ENCODE measurements around the gene ANGPTL7.

ANGPTL7 gene

GRCh38 chr1:11188858-11189451 is at the start of gene ANGPTL7:
Gene ANGPTL7 (plus strand): TSS chr1:11189355. CDS start chr1:11189580, 225 bp downstream.
- TF ChIP-seq EZH2 (IDR thresholded peaks at IDR 0.05): no peak
- no peak for TF ChIP-seq FOXP2 (optimal IDR thresholded peaks at IDR 0.05; ENCODE audit: control extremely low read depth, extremely low read length, insufficient read depth)
- no peak for TF ChIP-seq POLR2AphosphoS5 (IDR thresholded peaks at IDR 0.05; ENCODE audit: borderline replicate concordance, low read depth, low read length)
- Histone ChIP-seq H3K27ac (no peak within 1 kb of the TSS), H3K36me3 (ENCODE audit: insufficient read depth, low read length) (peaks cover 34% of the 10 kb centered on the region), H3K9ac (ENCODE audit: insufficient read length) (no peak within 1 kb of the TSS), H3K4me3 (no peak within 1 kb of the TSS), H3K9me3 (ENCODE audit: low read depth, low read length) (no peaks in the 10 kb centered on the region)
- DNase-seq (ENCODE audit: low read depth, low spot score): no peak

GRCh38 chr1:11142618-11143391 is 46.4 kb upstream of the ANGPTL7 start:
- Histone ChIP-seq H3K9me3 (ENCODE audit: low read depth, low read length) (no peaks in the 10 kb centered on the region), H3K9ac (ENCODE audit: insufficient read length) (no peak overlapping the region), H3K36me3 (ENCODE audit: insufficient read depth, low read length) (peaks cover 52% of the 10 kb centered on the region), H3K27ac (no peak overlapping the region), H3K4me3 (no peak overlapping the region)
- no peak for DNase-seq (ENCODE audit: low read depth, low spot score)
- TF ChIP-seq EZH2 (IDR thresholded peaks at IDR 0.05) (no peak), FOXP2 (optimal IDR thresholded peaks at IDR 0.05; ENCODE audit: control extremely low read depth, extremely low read length, insufficient read depth) (no peak), POLR2AphosphoS5 (IDR thresholded peaks at IDR 0.05; ENCODE audit: borderline replicate concordance, low read depth, low read length) (no peak)

- DNase-seq (ENCODE audit: low read depth, low spot score): no peak
- Histone ChIP-seq H3K4me3 (no peak overlapping the region), H3K36me3 (ENCODE audit: insufficient read depth, low read length) (peaks cover 49% of the 10 kb centered on the region), H3K9ac (ENCODE audit: insufficient read length) (no peak overlapping the region), H3K9me3 (ENCODE audit: low read depth, low read length) (no peaks in the 10 kb centered on the region), H3K27ac (no peak overlapping the region)
- no peak for TF ChIP-seq POLR2AphosphoS5 (IDR thresholded peaks at IDR 0.05; ENCODE audit: borderline replicate concordance, low read depth, low read length)
- no peak for TF ChIP-seq FOXP2 (optimal IDR thresholded peaks at IDR 0.05; ENCODE audit: control extremely low read depth, extremely low read length, insufficient read depth)
- TF ChIP-seq EZH2 (IDR thresholded peaks at IDR 0.05): no peak
Measured at GRCh38 chr1:11143401-11143800, 45.8 kb upstream of the ANGPTL7 start.

- Histone ChIP-seq H3K4me3 (no peak overlapping the region), H3K36me3 (ENCODE audit: insufficient read depth, low read length) (peaks cover 45% of the 10 kb centered on the region), H3K9me3 (ENCODE audit: low read depth, low read length) (no peaks in the 10 kb centered on the region), H3K9ac (ENCODE audit: insufficient read length) (no peak overlapping the region), H3K27ac (no peak overlapping the region)
- TF ChIP-seq EZH2 (IDR thresholded peaks at IDR 0.05) (no peak), POLR2AphosphoS5 (IDR thresholded peaks at IDR 0.05; ENCODE audit: borderline replicate concordance, low read depth, low read length) (no peak), FOXP2 (optimal IDR thresholded peaks at IDR 0.05; ENCODE audit: control extremely low read depth, extremely low read length, insufficient read depth) (no peak)
- no peak for DNase-seq (ENCODE audit: low read depth, low spot score)
Measured at GRCh38 chr1:11143907-11144306, 45.2 kb upstream of the ANGPTL7 start.

- TF ChIP-seq FOXP2 (optimal IDR thresholded peaks at IDR 0.05; ENCODE audit: control extremely low read depth, extremely low read length, insufficient read depth) (no peak), POLR2AphosphoS5 (IDR thresholded peaks at IDR 0.05; ENCODE audit: borderline replicate concordance, low read depth, low read length) (no peak), EZH2 (IDR thresholded peaks at IDR 0.05) (no peak)
- H3K36me3 ChIP-seq (ENCODE audit: insufficient read depth, low read length): peaks cover 47% of the 10 kb centered on the region
- H3K27ac ChIP-seq: no peak overlapping the region
- no peak overlapping the region for H3K4me3 ChIP-seq
- DNase-seq (ENCODE audit: low read depth, low spot score): no peak
- H3K9me3 ChIP-seq (ENCODE audit: low read depth, low read length): no peaks in the 10 kb centered on the region
- no peak overlapping the region for H3K9ac ChIP-seq (ENCODE audit: insufficient read length)
Measured at GRCh38 chr1:11144570-11145256, 44.4 kb upstream of the ANGPTL7 start.

- no peak overlapping the region for H3K27ac ChIP-seq
- H3K36me3 ChIP-seq (ENCODE audit: insufficient read depth, low read length): peaks cover 47% of the 10 kb centered on the region
- no peak overlapping the region for H3K4me3 ChIP-seq
- no peaks in the 10 kb centered on the region for H3K9me3 ChIP-seq (ENCODE audit: low read depth, low read length)
- DNase-seq (ENCODE audit: low read depth, low spot score): no peak
- TF ChIP-seq EZH2 (IDR thresholded peaks at IDR 0.05): no peak
- no peak for TF ChIP-seq POLR2AphosphoS5 (IDR thresholded peaks at IDR 0.05; ENCODE audit: borderline replicate concordance, low read depth, low read length)
- TF ChIP-seq FOXP2 (optimal IDR thresholded peaks at IDR 0.05; ENCODE audit: control extremely low read depth, extremely low read length, insufficient read depth): no peak
- no peak overlapping the region for H3K9ac ChIP-seq (ENCODE audit: insufficient read length)
Measured at GRCh38 chr1:11145741-11146140, 43.4 kb upstream of the ANGPTL7 start.

GRCh38 chr1:11147197-11147770 is 41.9 kb upstream of the ANGPTL7 start:
- H3K9ac ChIP-seq (ENCODE audit: insufficient read length): no peak overlapping the region
- H3K9me3 ChIP-seq (ENCODE audit: low read depth, low read length): no peaks in the 10 kb centered on the region
- DNase-seq (ENCODE audit: low read depth, low spot score): no peak
- H3K27ac ChIP-seq: no peak overlapping the region
- H3K4me3 ChIP-seq: no peak overlapping the region
- peaks cover 47% of the 10 kb centered on the region for H3K36me3 ChIP-seq (ENCODE audit: insufficient read depth, low read length)
- no peak for TF ChIP-seq FOXP2 (optimal IDR thresholded peaks at IDR 0.05; ENCODE audit: control extremely low read depth, extremely low read length, insufficient read depth)
- TF ChIP-seq POLR2AphosphoS5 (IDR thresholded peaks at IDR 0.05; ENCODE audit: borderline replicate concordance, low read depth, low read length): no peak
- no peak for TF ChIP-seq EZH2 (IDR thresholded peaks at IDR 0.05)

- TF ChIP-seq FOXP2 (optimal IDR thresholded peaks at IDR 0.05; ENCODE audit: control extremely low read depth, extremely low read length, insufficient read depth) (no peak), EZH2 (IDR thresholded peaks at IDR 0.05) (no peak), POLR2AphosphoS5 (IDR thresholded peaks at IDR 0.05; ENCODE audit: borderline replicate concordance, low read depth, low read length) (no peak)
- peaks cover 48% of the 10 kb centered on the region for H3K36me3 ChIP-seq (ENCODE audit: insufficient read depth, low read length)
- DNase-seq (ENCODE audit: low read depth, low spot score): no peak
- H3K9me3 ChIP-seq (ENCODE audit: low read depth, low read length): no peaks in the 10 kb centered on the region
- H3K4me3 ChIP-seq: no peak overlapping the region
- H3K27ac ChIP-seq: no peak overlapping the region
- H3K9ac ChIP-seq (ENCODE audit: insufficient read length): no peak overlapping the region
Measured at GRCh38 chr1:11150326-11150725, 38.8 kb upstream of the ANGPTL7 start.
